ENCODE data around the gene NT5DC2. TPM values are rescaled to one million over a fixed set of nuclear protein-coding genes. Genes with fewer than 3 reads are reported as not detected.

Gene NT5DC2
- total RNA-seq, 1 experiment from 2014 or later, result 215 TPM

DNA sequence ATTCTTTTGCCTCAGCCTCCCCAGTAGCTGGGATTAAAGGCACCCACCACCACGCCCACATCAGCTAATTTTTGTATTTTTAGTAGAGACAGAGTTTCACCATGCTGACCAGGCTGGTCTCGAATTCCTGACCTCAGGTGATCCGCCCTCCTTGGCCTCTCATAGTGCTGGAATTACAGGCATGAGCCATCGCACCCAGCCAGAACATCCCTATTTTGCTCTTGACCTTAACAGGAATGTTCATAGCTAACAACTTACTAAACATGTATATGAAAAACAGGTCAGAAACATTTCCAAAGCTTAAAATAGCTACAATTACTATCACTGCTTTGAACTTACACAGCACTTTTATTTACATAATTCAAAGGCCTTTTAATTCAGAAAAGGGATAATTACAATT lies 36.4 kb upstream of the NT5DC2 start:
- Histone ChIP-seq H3K27me3 (ENCODE audit: insufficient read depth, low read depth) (no peaks in the 10 kb centered on the region), H3K36me3 (ENCODE audit: low read depth) (no peaks in the 10 kb centered on the region), H3K4me2 (no peak overlapping the region), H3K27ac (no peak overlapping the region), H3K4me3 (no peak overlapping the region), H3K9me2 (ENCODE audit: insufficient read depth) (no peaks in the 10 kb centered on the region), H4K20me1 (ENCODE audit: insufficient read depth) (no peaks in the 10 kb centered on the region), H3K79me2 (ENCODE audit: low read depth) (no peaks in the 10 kb centered on the region), H3K9me3 (ENCODE audit: insufficient read depth, low read depth) (no peaks in the 10 kb centered on the region), H2AFZ (no peak overlapping the region), H3K4me1 (replicated peaks; ENCODE audit: insufficient read depth) (peaks cover 10% of the 10 kb centered on the region; the same call in 1 of the 2 replicates), H3F3A (ENCODE audit: insufficient read depth, low read depth) (peaks cover 10% of the 10 kb centered on the region; the same call in 1 of the 2 replicates)
- intact Hi-C loops (cut with micrococcal nuclease; ENCODE audit: unreplicated experiment), result no loop called here
- ChIA-PET POLR2A (ENCODE audit: unreplicated experiment) (interaction anchor here (0.7 kb wide), 1 partner anchor 34 kb away, joined by 11 read pairs; no protein-coding TSS in a partner anchor), CTCF (interaction anchor here (0.6 kb wide), 2 partner anchors 54 to 201 kb away, joined by 4 to 10 read pairs; partner anchors contain the start of gene NEK4)
- no peak for TF ChIP-seq CTCF (conservative IDR thresholded peaks at IDR 0.05)
- TF ChIP-seq EZH2 (IDR thresholded peaks at IDR 0.05; ENCODE audit: low read depth), result no peak
- no TSS peak for BruUV-seq (replicated peaks)
- peak in 1 of 2 experiments; percentile 39 for DNase-seq

DNA sequence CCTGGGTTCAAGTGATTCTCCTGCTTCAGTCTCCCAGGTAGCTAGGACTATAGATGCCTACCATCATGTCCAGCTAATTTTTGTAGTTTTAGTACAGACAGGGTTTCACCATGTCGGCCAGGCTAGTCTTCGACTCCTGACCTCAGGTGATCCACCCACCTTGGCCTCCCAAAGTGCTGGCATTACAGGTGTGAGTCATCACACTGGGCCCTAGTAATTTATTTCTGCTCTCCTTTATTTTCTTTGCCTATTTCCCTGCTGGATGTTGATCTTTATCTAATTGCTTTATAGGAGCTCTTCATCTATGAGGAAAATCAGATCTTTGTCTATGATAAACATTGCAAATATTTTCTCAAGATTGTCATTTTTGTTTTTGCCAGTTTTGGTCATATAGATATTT lies 34.4 kb upstream of the NT5DC2 start:
- H3K4me1 ChIP-seq (replicated peaks; ENCODE audit: insufficient read depth), result peaks cover 10% of the 10 kb centered on the region; the same call in 1 of the 2 replicates
- H3K27ac ChIP-seq, result no peak overlapping the region
- H3K4me2 ChIP-seq, result no peak overlapping the region
- no peaks in the 10 kb centered on the region for H3K9me3 ChIP-seq (ENCODE audit: insufficient read depth, low read depth)
- peak; percentile 38 to 51 for DNase-seq
- no peak overlapping the region for H2AFZ ChIP-seq
- no peaks in the 10 kb centered on the region for H3K79me2 ChIP-seq (ENCODE audit: low read depth)
- H4K20me1 ChIP-seq (ENCODE audit: insufficient read depth), result no peaks in the 10 kb centered on the region
- no peaks in the 10 kb centered on the region for H3K36me3 ChIP-seq (ENCODE audit: low read depth)
- H3K27me3 ChIP-seq (ENCODE audit: insufficient read depth, low read depth), result no peaks in the 10 kb centered on the region
- no TSS peak for BruUV-seq (replicated peaks)
- H3F3A ChIP-seq (ENCODE audit: insufficient read depth, low read depth), result peaks cover 10% of the 10 kb centered on the region; the same call in 1 of the 2 replicates
- no peak overlapping the region for H3K4me3 ChIP-seq
- H3K9me2 ChIP-seq (ENCODE audit: insufficient read depth), result no peaks in the 10 kb centered on the region
- CTCF ChIA-PET, result no interaction called here
- POLR2A ChIA-PET (ENCODE audit: unreplicated experiment), result interaction anchor here (0.7 kb wide), 1 partner anchor 393 kb away, joined by 10 read pairs; no protein-coding TSS in a partner anchor
- TF ChIP-seq EZH2 (IDR thresholded peaks at IDR 0.05; ENCODE audit: low read depth) (no peak), CTCF (conservative IDR thresholded peaks at IDR 0.05) (no peak)
- intact Hi-C loops (cut with micrococcal nuclease; ENCODE audit: unreplicated experiment), result loop anchor here (5.0 kb wide), 1 partner anchor 39 kb away; no protein-coding TSS in a partner anchor

DNA sequence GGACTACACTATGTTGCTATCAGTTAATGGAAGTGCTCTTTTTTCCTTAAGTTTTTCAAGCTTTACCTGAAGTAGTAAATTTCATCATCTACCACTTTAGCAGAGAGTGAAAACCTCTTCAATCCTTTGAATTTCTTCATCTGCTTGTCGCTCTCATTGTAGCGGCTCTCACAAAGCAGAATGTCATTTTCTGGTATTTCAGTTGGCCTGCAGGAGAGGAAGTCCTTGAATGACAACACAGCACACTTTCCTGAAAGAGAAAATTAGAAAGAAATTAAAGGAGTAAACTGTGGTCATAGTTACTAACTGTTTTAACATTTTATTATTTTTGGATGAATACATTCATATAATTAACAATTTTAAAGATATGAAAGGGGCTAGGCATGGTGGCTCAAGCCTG lies 30.3 kb upstream of the NT5DC2 start:
- Histone ChIP-seq H3K4me1 (replicated peaks; ENCODE audit: insufficient read depth) (peaks cover 10% of the 10 kb centered on the region; the same call in 1 of the 2 replicates), H3K36me3 (ENCODE audit: low read depth) (no peaks in the 10 kb centered on the region; the same call in 1 of the 2 replicates), H3K27ac (no peak overlapping the region), H3K4me2 (no peak overlapping the region), H2AFZ (no peak overlapping the region), H3K9me2 (ENCODE audit: insufficient read depth) (no peaks in the 10 kb centered on the region), H3K79me2 (ENCODE audit: low read depth) (no peaks in the 10 kb centered on the region), H4K20me1 (ENCODE audit: insufficient read depth) (no peaks in the 10 kb centered on the region), H3F3A (ENCODE audit: insufficient read depth, low read depth) (peaks cover 10% of the 10 kb centered on the region; the same call in 1 of the 2 replicates), H3K4me3 (no peak overlapping the region), H3K9me3 (ENCODE audit: insufficient read depth, low read depth) (no peaks in the 10 kb centered on the region), H3K27me3 (ENCODE audit: insufficient read depth, low read depth) (no peaks in the 10 kb centered on the region)
- intact Hi-C loops (cut with micrococcal nuclease; ENCODE audit: unreplicated experiment), result no loop called here
- POLR2A ChIA-PET (ENCODE audit: unreplicated experiment), result no interaction called here
- TF ChIP-seq EZH2 (IDR thresholded peaks at IDR 0.05; ENCODE audit: low read depth) (no peak), CTCF (conservative IDR thresholded peaks at IDR 0.05) (no peak)
- no TSS peak for BruUV-seq (replicated peaks)
- no peak for DNase-seq
- CTCF ChIA-PET, result no interaction called here

Data from PC-9 (cell line).